Activated CD4-positive, alpha-beta T cell treated with anti-CD3 and anti-CD28 coated beads for 36 hours (primary cell): ENCODE results near the gene CCDC142. TPM values are rescaled to one million over a fixed set of nuclear protein-coding genes. Genes with fewer than 3 reads are reported as not detected.
"Not testable (repeated sequence)": the region's sequence is repeated elsewhere in the genome, so short reads cannot be mapped to it uniquely, and the experiment has no call there.

Source experiments
- ATAC-seq: fragments of 200-7000 bp; cut with Tn5 transposase; one replicate; pipeline ENCODE4 v1.10.0; 2021; ENCODE audit warnings: mild to moderate bottlenecking, moderate library complexity
- CTCF ChIA-PET: fragments of 350-600 bp; sonication (Branson Sonifier 250); formaldehyde crosslinking; loops from one replicate; lab custom pipeline; 2021; ENCODE audit warnings: antibody characterized with exemption; lab: Charles Lee
- POLR2A ChIA-PET: fragments of 350-600 bp; sonication (Branson Sonifier 250); formaldehyde crosslinking; loops from one replicate; lab custom pipeline; 2021; ENCODE audit warnings: antibody characterized with exemption, inconsistent platforms; lab: Charles Lee
- DNase-seq: peaks from one replicate; pipeline ENCODE4 v3.0.0-alpha.2; 2020
- H3K27ac Mint-ChIP-seq: one replicate; pipeline ENCODE4 v1.8.0; 2021; ENCODE audit warnings: mixed read lengths
- H3K27me3 Mint-ChIP-seq: one replicate; pipeline ENCODE4 v1.8.0; 2021; ENCODE audit warnings: mixed read lengths
- H3K36me3 Mint-ChIP-seq: one replicate; pipeline ENCODE4 v1.8.0; 2021; ENCODE audit warnings: low read depth, mixed read lengths
- H3K4me1 Mint-ChIP-seq: one replicate; pipeline ENCODE4 v1.8.0; 2021; ENCODE audit warnings: mixed read lengths
- H3K4me3 Mint-ChIP-seq: one replicate; pipeline ENCODE4 v1.8.0; 2021; ENCODE audit warnings: mild to moderate bottlenecking, moderate library complexity, mixed read lengths
- H3K9me3 Mint-ChIP-seq: one replicate; pipeline ENCODE4 v1.8.0; 2021; ENCODE audit warnings: low read depth, mixed read lengths
- intact Hi-C, 2 experiments: fragments of 100-400 bp; cut with DNase I in 1 of 2; cut with micrococcal nuclease in 1 of 2; formaldehyde crosslinking; loops; one replicate each; pipeline versions ENCODE4 v1.14.2 to v1.15.1; 2022 to 2024; cut with DNase I, micrococcal nuclease
- total RNA-seq, 2 experiments: library from RNA; stranded (reverse); gene quantifications; one replicate each; pipeline ENCODE4 v1.2.3, GENCODE V29; 2021

CCDC142 gene
- total RNA-seq, 2 experiments from 2014 or later, result 9.7 to 13.2 TPM

DNA sequence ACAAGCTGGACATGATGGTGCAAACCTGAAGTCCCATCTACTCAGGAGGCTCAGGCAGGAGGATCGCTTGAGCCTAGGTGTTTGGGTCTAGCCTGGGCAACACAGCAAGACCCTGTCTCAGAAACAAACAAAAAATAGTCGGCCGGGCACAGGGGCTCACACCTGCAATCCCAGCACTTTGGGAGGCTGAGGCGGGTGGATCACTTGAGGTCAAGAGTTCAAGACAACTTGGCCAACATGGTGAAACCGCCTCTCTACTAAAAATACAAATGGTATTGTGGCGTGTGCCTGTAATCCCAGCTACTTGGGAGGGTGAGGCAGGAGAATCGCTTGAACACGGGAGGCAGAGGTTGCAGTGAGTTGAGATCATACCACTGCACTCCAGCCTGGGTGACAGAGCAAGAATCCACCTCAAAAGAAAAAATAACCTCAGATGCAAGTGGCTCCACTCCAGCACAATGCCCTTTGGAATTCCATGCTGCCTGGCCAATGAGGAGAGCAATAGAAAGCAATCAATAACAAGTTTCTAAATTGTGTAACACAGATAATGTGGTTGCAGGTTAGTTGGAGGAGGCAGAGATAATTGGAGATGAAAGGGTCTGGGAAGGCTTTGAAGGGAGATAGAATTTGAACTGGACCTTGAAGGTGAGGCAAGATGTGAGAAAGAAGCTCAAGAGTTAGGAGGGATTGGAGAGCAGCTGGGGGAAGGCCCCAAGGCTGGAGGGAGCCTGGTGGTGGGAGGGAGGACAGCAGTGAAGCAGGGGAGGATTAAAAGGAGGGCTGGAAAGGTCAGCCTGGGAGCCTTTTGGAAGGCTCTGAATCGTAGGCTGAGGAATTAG, 6.1 kb upstream of the CCDC142 start:
- DNase-seq (no peak), ATAC-seq (no peak)
- POLR2A ChIA-PET, result interaction anchor here (0.6 kb wide), 1 partner anchor 70 kb away, joined by 13 read pairs; no protein-coding TSS in a partner anchor
- intact Hi-C loops, result no loop called here
- CTCF ChIA-PET, result interaction anchor here (0.5 to 1.7 kb wide), 3 partner anchors 8 to 15 kb away, joined by 3 to 5 read pairs (median 5); no protein-coding TSS in a partner anchor
- Mint-ChIP-seq H3K4me3 (no peak overlapping the region), H3K9me3 (no peaks in the 10 kb centered on the region), H3K27ac (no peak overlapping the region), H3K27me3 (no peaks in the 10 kb centered on the region), H3K36me3 (peaks cover 34% of the 10 kb centered on the region), H3K4me1 (peaks cover 4% of the 10 kb centered on the region)

DNA sequence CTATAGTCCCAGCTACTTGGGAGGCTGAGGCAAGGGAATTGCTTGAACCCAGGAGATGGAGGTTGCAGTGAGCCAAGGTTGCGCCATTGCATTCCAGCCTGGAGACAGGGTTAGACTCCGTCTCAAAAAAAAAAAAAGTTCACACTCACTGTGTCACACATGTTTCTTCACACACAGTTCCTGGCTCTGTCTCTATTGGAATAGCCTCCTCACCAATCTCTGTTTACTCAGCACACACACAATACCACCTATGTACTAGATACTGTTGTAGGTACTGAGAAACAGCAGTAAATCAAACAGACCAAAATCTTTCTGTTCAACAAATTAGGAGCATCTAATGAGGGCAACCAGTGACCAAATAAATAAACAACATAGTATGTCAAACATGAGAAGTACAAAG, 3.3 kb upstream of the CCDC142 start:
- ChIA-PET CTCF (no interaction called here), POLR2A (no interaction called here)
- Mint-ChIP-seq H3K9me3 (no peaks in the 10 kb centered on the region), H3K27ac (no peak overlapping the region), H3K4me1 (peaks cover 16% of the 10 kb centered on the region), H3K27me3 (no peaks in the 10 kb centered on the region), H3K36me3 (peaks cover 23% of the 10 kb centered on the region), H3K4me3 (no peak overlapping the region)
- DNase-seq (no peak), ATAC-seq (no peak)
- intact Hi-C loops, result no loop called here

DNA sequence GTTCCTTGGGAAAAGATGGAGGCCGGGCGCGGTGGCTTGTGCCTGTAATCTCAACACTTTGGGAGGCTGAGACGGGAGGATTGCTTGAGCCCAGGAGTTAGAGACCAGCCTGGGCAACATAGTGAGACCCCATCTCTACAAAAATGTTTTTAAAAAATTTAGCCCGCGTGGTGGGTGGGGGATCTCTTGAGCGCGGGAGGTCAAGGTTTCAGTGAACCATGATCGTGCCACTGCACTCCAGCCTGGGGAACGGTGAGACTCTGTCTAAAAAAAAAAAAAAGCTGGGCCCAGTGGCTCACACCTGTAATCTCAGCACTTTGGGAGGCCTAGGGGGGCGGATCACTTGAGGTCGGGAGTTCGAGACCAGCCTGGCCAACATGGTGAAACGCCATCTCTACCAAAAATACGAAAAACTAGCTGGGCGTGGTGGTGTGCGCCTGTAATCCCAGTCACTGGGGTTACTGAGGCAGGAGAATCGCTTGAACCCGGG, 922 bp upstream of the CCDC142 start:
- DNase-seq, POLR2A ChIA-PET, ATAC-seq, H3K9me3 Mint-ChIP-seq, H3K27me3 Mint-ChIP-seq: not testable (repeated sequence)
- Mint-ChIP-seq H3K4me3 (peak overlapping the region; percentile 90), H3K27ac (peak overlapping the region; percentile 99), H3K4me1 (peaks cover 31% of the 10 kb centered on the region), H3K36me3 (peaks cover 17% of the 10 kb centered on the region)
- intact Hi-C loops, result loop anchor here (1.0 to 2.0 kb wide), 15 partner anchors 11 to 1099 kb away; partner anchors contain the start of genes AUP1 (in 2 of the 2), C2orf81 (in 2 of the 2), DOK1 (in 2 of the 2) and HTRA2 (in 2 of the 2)
- CTCF ChIA-PET, result interaction anchor here (0.6 to 5.2 kb wide), 13 partner anchors 11 to 728 kb away, joined by 3 to 62 read pairs (median 6); partner anchors contain the start of genes AUP1, HTRA2, INO80B and LBX2

DNA sequence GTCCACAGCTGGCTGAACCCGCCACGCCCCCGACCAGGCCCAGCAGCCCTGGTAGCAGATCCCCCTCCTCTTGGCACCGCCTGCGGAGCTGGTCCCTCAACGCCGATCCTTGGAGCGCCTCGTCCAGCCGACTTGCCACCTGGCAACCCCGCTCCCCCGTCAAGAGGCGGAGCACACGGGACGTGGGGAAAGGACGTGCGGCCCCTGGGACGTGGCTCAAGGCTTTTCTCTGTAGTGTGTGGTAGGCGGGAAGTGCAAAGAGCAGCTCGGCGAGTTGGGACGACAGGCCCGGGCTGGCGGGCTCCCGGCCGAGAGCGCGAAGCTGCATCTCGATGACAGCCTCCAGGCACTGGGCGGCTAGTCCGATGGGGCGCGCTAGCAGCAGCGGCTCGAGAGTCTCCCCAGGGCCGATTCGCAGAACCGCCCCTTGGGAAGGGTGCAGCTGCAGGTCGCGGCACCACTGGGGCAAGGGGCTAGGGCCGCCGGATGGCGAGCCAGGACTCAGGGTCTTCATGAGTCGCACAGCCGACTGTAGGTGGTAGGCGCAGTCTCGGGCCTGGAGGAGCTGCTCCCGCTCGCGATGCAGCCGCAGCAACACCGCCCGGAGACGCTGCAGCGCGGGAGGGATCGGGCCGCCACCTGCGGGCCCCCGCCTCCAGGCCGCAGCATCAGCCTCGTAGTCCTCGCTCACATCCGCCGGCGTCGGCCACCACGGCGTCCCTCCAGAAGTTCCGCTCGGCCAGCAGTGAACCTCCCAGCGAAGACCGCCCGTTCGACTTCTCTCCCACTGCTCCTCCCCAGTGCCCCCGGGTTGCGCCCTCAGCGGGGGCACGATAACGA, 617 bp downstream of the CCDC142 start:
- ChIA-PET POLR2A (interaction anchor here (0.5 to 3.2 kb wide), 7 partner anchors 9 to 100 kb away, joined by 3 to 18 read pairs (median 3); partner anchors contain the start of genes AUP1, HTRA2, INO80B and MRPL53), CTCF (interaction anchor here (0.5 to 5.2 kb wide), 20 partner anchors 9 to 658 kb away, joined by 3 to 62 read pairs (median 4); partner anchors contain the start of genes AUP1, DQX1, HTRA2 and INO80B)
- peak; percentile 75 for DNase-seq
- H3K36me3 Mint-ChIP-seq, result peaks cover 21% of the 10 kb centered on the region
- peak; percentile 37 for ATAC-seq
- H3K27ac Mint-ChIP-seq, result peak overlapping the region; percentile 99
- H3K4me1 Mint-ChIP-seq, result peaks cover 31% of the 10 kb centered on the region
- H3K27me3 Mint-ChIP-seq, result no peaks in the 10 kb centered on the region
- H3K4me3 Mint-ChIP-seq, result peak overlapping the region; percentile 90
- H3K9me3 Mint-ChIP-seq, result no peaks in the 10 kb centered on the region
- intact Hi-C loops, result loop anchor here (1.0 to 2.0 kb wide), 6 partner anchors 10 to 1097 kb away; partner anchors contain the start of genes ALMS1 (in 1 of the 2), C2orf81 (in 1 of the 2), DOK1 (in 1 of the 2) and INO80B (in 1 of the 2)

DNA sequence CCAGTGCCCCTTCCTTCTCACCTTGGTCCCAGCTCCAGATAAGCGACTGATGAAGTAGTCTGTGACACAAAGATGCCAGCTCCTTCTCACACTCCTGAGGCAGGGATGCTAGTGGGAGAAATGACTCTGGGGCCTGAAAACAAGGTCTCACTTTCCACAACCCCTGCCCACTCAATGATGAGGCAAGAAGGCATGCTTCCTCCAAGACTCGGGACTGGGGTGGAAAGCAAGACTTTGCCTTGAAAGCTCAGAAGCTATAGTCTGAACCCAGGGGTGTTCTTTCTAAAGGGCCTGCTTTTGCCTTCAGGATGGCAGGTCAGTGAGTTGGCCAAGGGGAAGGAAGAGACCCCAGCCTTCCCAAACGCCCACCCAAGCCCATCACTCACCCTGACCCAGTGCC, 1.4 kb downstream of the CCDC142 start:
- no peak overlapping the region for H3K27ac Mint-ChIP-seq
- intact Hi-C loops, result no loop called here
- ChIA-PET POLR2A (interaction anchor here (0.5 to 3.2 kb wide), 5 partner anchors 9 to 100 kb away, joined by 3 to 18 read pairs (median 6); partner anchors contain the start of genes INO80B, MRPL53 and WBP1), CTCF (interaction anchor here (0.7 to 5.2 kb wide), 14 partner anchors 8 to 657 kb away, joined by 3 to 62 read pairs (median 3); partner anchors contain the start of genes AUP1, HTRA2, INO80B and LBX2)
- H3K27me3 Mint-ChIP-seq, result no peaks in the 10 kb centered on the region
- H3K4me1 Mint-ChIP-seq, result peaks cover 31% of the 10 kb centered on the region
- ATAC-seq (no peak), DNase-seq (no peak)
- H3K9me3 Mint-ChIP-seq, result no peaks in the 10 kb centered on the region
- H3K4me3 Mint-ChIP-seq, result peak overlapping the region; percentile 90
- H3K36me3 Mint-ChIP-seq, result peaks cover 19% of the 10 kb centered on the region

DNA sequence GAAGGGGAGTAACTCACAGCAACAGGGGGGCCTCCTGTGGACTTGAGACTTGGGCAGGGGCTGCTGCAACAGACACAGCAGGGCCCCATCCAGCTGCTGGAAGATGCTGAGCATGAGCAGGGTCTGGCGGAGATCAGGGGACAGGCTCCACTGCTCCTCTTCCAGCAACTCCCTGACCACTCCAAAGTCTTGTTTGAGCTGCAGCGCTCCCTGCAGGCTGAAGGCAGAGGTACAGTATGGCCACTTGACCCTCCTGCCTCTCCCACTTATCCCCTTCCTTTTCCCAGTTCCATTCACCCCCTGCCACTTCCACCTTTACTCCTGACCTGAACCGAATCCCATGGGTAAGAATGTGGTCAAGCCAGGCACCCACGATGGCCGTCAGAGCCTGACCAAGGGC, 7.9 kb downstream of the CCDC142 start:
- intact Hi-C loops, result no loop called here
- ChIA-PET CTCF (interaction anchor here (0.7 to 5.3 kb wide), 6 partner anchors 7 to 86 kb away, joined by 3 to 44 read pairs (median 5); partner anchors contain the start of genes CCDC142, INO80B, TTC31 and WBP1), POLR2A (interaction anchor here (0.6 kb wide), 1 partner anchor 23 kb away, joined by 8 read pairs; no protein-coding TSS in a partner anchor)
- Mint-ChIP-seq H3K27me3 (no peaks in the 10 kb centered on the region), H3K4me3 (no peak overlapping the region), H3K4me1 (peaks cover 22% of the 10 kb centered on the region), H3K27ac (no peak overlapping the region), H3K36me3 (peaks cover 27% of the 10 kb centered on the region), H3K9me3 (no peaks in the 10 kb centered on the region)
- DNase-seq (peak; percentile 28), ATAC-seq (no peak)

DNA sequence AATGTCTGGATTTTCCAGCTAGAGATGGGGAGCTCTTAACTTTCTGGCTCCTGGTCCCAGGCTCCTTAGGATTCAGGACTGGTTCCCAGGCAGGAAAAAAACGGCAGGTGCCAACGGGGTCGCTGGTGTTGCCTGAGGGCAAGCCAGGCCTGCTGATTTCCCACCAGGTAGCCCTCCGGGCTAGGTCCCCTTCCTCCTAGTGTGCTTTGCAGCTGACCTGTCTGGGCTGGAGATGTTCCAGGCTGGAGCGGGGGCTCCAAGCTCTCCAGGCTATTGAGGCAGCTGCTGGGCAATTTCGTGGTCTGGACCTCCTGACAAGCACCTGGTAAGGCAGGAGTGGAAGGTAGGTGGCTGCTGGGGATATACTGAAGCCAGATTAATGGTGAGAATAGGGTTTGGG, 8.3 kb downstream of the CCDC142 start:
- no peak for DNase-seq
- ChIA-PET CTCF (interaction anchor here (0.7 to 5.3 kb wide), 5 partner anchors 8 to 1713 kb away, joined by 3 to 44 read pairs (median 4); partner anchors contain the start of genes CCDC142, INO80B, TTC31 and WBP1), POLR2A (interaction anchor here (0.6 kb wide), 1 partner anchor 22 kb away, joined by 8 read pairs; no protein-coding TSS in a partner anchor)
- no peak overlapping the region for H3K4me3 Mint-ChIP-seq
- H3K36me3 Mint-ChIP-seq, result peaks cover 27% of the 10 kb centered on the region
- peak overlapping the region; percentile 19 for H3K27ac Mint-ChIP-seq
- peaks cover 21% of the 10 kb centered on the region for H3K4me1 Mint-ChIP-seq
- intact Hi-C loops, result no loop called here
- ATAC-seq, result no peak
- H3K9me3 Mint-ChIP-seq, result no peaks in the 10 kb centered on the region
- no peaks in the 10 kb centered on the region for H3K27me3 Mint-ChIP-seq

DNA sequence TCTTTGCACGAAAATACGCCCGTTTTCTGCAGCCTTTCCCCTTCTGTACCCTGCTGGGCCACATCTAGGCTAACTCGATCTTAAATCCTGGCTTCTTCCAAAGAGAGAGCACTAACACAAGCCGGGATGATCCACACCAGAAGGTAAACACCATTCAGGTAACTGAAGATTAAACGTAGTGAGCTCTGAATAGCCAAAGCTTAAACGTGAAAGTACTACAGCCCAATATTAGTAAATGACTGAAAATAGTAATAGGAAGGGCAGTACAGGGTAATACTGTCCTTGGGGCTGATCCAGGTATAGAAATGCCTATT, 9.9 kb downstream of the CCDC142 start:
- peaks cover 24% of the 10 kb centered on the region for H3K36me3 Mint-ChIP-seq
- H3K27ac Mint-ChIP-seq, result peak overlapping the region; percentile 93
- peak overlapping the region; percentile 98 for H3K4me3 Mint-ChIP-seq
- ATAC-seq (no peak), DNase-seq (no peak)
- no peaks in the 10 kb centered on the region for H3K9me3 Mint-ChIP-seq
- intact Hi-C loops, result loop anchor here (1.0 to 2.0 kb wide), 10 partner anchors 8 to 736 kb away; partner anchors contain the start of genes AUP1 (in 2 of the 2), HTRA2 (in 2 of the 2), WBP1 (in 2 of the 2) and C2orf81 (in 1 of the 2)
- CTCF ChIA-PET, result interaction anchor here (0.6 to 5.3 kb wide), 5 partner anchors 9 to 59 kb away, joined by 3 to 44 read pairs (median 4); partner anchors contain the start of genes CCDC142, DQX1, INO80B and TTC31
- peaks cover 21% of the 10 kb centered on the region for H3K4me1 Mint-ChIP-seq
- H3K27me3 Mint-ChIP-seq, result no peaks in the 10 kb centered on the region
- POLR2A ChIA-PET, result interaction anchor here (1.3 to 1.4 kb wide), 2 partner anchors 9 to 15 kb away, joined by 6 read pairs; partner anchors contain the start of genes CCDC142 and WBP1

DNA sequence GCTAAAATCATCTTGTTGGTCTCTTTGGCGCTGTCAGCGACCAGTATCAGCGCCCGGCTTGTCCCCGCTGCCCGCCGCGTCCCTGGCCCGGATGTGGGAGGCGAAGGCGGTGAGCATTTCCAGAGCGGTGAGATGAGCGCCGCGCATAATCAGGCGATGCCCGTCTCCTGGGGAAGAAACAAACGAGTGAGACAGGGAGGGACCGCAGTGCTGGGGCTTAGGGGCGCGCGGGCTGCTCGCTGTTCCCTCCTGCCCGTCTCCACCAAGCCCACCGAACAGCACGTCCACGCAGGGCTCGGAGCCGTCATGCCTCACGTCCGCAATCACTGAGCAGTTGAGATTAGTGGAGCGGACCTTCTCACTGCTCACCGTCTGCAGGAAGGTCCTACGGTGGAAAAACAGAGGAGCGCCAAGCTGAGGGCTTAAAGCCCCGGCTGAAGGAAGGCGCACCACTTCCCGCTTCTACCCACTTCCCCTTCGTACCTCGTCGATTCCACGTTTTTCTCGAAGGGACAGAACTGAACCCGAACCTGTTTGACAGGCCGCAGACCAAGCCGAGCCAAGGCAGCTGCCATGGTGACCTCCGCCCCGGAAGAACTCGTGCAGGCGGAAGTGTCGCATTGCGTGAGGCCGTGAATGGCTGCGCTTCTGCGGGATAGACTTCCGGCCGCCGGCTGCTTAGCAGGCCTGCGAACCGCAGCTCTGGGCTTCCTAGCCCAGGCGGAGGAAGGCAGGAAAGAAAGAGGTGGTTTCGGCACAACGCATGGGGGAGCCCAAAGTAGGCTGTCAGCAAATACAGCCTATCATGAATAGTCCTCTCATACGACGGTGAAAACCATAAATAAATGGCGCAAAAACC, 10.5 kb downstream of the CCDC142 start, which contains the start of gene MRPL53:
MRPL53 (minus strand) TSS at position 595 of the 859 bp plus-strand sequence; CDS start at position 575, 20 bp downstream.
- Mint-ChIP-seq H3K9me3 (no peaks in the 10 kb centered on the region), H3K4me1 (peaks cover 21% of the 10 kb centered on the region), H3K27ac (peak within 1 kb of the TSS; percentile 93), H3K4me3 (peak within 1 kb of the TSS; percentile 98), H3K36me3 (peaks cover 20% of the 10 kb centered on the region), H3K27me3 (no peaks in the 10 kb centered on the region)
- ATAC-seq, result peak; percentile 92
- ChIA-PET POLR2A (interaction anchor here (0.6 to 1.4 kb wide), 4 partner anchors 9 to 428 kb away, joined by 3 to 8 read pairs (median 6); partner anchors contain the start of genes CCDC142 and WBP1), CTCF (interaction anchor here (0.6 to 5.3 kb wide), 5 partner anchors 10 to 59 kb away, joined by 3 to 44 read pairs (median 4); partner anchors contain the start of genes CCDC142, DQX1, INO80B and TTC31)
- DNase-seq, result peak; percentile 97
- intact Hi-C loops, result loop anchor here (1.0 to 2.0 kb wide), 9 partner anchors 10 to 736 kb away; partner anchors contain the start of genes AUP1 (in 2 of the 2), HTRA2 (in 2 of the 2), WBP1 (in 2 of the 2) and C2orf81 (in 1 of the 2)
